ENCODE measurements around the gene MAPRE2.

DNA sequence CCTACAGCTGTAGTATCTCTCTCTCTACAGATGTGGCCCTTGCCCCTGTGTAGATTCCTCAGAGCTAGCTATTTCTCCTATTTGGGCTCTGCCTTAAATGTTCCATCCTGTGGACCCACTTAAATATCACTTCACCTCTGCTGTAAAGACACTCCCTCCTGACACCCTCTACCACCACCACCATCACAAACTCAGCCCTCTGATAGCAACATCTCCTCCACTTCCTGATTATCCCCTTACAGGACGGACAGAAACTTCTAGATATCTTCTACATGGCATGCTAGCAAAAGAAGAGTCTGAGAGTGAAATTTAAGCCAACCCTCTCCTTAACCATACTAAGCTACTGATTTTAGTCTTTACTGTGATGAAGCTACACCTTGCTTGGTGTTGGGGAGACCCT is 3.2 kb upstream of the MAPRE2 start:
- TF ChIP-seq, protein P1, sequence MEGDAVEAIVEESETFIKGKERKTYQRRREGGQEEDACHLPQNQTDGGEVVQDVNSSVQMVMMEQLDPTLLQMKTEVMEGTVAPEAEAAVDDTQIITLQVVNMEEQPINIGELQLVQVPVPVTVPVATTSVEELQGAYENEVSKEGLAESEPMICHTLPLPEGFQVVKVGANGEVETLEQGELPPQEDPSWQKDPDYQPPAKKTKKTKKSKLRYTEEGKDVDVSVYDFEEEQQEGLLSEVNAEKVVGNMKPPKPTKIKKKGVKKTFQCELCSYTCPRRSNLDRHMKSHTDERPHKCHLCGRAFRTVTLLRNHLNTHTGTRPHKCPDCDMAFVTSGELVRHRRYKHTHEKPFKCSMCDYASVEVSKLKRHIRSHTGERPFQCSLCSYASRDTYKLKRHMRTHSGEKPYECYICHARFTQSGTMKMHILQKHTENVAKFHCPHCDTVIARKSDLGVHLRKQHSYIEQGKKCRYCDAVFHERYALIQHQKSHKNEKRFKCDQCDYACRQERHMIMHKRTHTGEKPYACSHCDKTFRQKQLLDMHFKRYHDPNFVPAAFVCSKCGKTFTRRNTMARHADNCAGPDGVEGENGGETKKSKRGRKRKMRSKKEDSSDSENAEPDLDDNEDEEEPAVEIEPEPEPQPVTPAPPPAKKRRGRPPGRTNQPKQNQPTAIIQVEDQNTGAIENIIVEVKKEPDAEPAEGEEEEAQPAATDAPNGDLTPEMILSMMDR (IDR thresholded peaks at IDR 0.05), result no peak
- TF ChIP-seq EP300 (IDR thresholded peaks at IDR 0.05), result no peak
- TF ChIP-seq POLR2A (IDR thresholded peaks at IDR 0.05; ENCODE audit: low read depth), result no peak
